Liver (tissue), 9 donors: ENCODE results near the gene GPHN. TPM values are rescaled to one million over a fixed set of nuclear protein-coding genes. Genes with fewer than 3 reads are reported as not detected.

Experiments used
- DNase-seq: peaks from one replicate; pipeline ENCODE4 v3.0.0-alpha.2; 2017; ENCODE audit warnings: low spot score
- H3K27ac ChIP-seq, 2 donors: one replicate each; pipeline ENCODE4 v1.7.0; 2013; ENCODE audit warnings: inconsistent platforms in 2 of 2, low read length in 2 of 2, control low read depth in 1 of 2, low read depth in 1 of 2, mild to moderate bottlenecking in 1 of 2
- H3K27me3 ChIP-seq, 4 donors: one replicate each; pipeline versions ENCODE4 v1.6.1 to v1.7.0; 2013; ENCODE audit warnings: low read length in 3 of 4, inconsistent platforms in 1 of 4, mild to moderate bottlenecking in 1 of 4, moderate library complexity in 1 of 4; ENCODE audit not compliant: control insufficient read depth in 4 of 4, insufficient read depth in 4 of 4
- H3K36me3 ChIP-seq, 4 donors: one replicate each; pipeline versions ENCODE4 v1.6.1 to v1.7.0; 2013; ENCODE audit warnings: low read length in 3 of 4, mild to moderate bottlenecking in 3 of 4, low read depth in 1 of 4, moderate library complexity in 1 of 4; ENCODE audit not compliant: control insufficient read depth in 4 of 4, insufficient read depth in 3 of 4
- H3K4me1 ChIP-seq, 4 donors: one replicate each; pipeline versions ENCODE4 v1.6.1 to v1.7.0; 2013; ENCODE audit warnings: low read length in 3 of 4, mild to moderate bottlenecking in 3 of 4, moderate library complexity in 1 of 4; ENCODE audit not compliant: control insufficient read depth in 4 of 4, insufficient read depth in 4 of 4
- H3K4me3 ChIP-seq, 3 donors: one replicate each; pipeline versions ENCODE4 v1.6.1 to v1.7.0; 2013; ENCODE audit warnings: low read length in 3 of 3, control low read depth in 1 of 3, low read depth in 1 of 3, mild to moderate bottlenecking in 1 of 3
- H3K9ac ChIP-seq, 2 donors: one replicate each; pipeline ENCODE4 v1.7.0; 2013; ENCODE audit warnings: low read length in 2 of 2, mild to moderate bottlenecking in 2 of 2, moderate library complexity in 2 of 2, control low read depth in 1 of 2, low read depth in 1 of 2
- H3K9me3 ChIP-seq, 4 donors: one replicate each; pipeline versions ENCODE4 v1.6.1 to v1.7.0; 2013; ENCODE audit warnings: low read length in 3 of 4; ENCODE audit not compliant: control insufficient read depth in 4 of 4
- ATF3 ChIP-seq: IDR thresholded peaks from 2 replicates; pipeline ENCODE4 v1.6.1; 2016; ENCODE audit warnings: antibody characterized with exemption
- EGR1 ChIP-seq, 2 donors: IDR thresholded peaks; 2 replicates each; pipeline ENCODE4 v1.6.1; 2016 to 2018; ENCODE audit warnings: antibody characterized with exemption in 2 of 2, low read depth in 2 of 2
- FOXA1 ChIP-seq: IDR thresholded peaks from 2 replicates; pipeline ENCODE4 v1.6.1; 2016; ENCODE audit warnings: antibody characterized with exemption
- FOXA2 ChIP-seq: IDR thresholded peaks from 2 replicates; pipeline ENCODE4 v1.6.1; 2016; ENCODE audit warnings: antibody characterized with exemption
- GABPA ChIP-seq, 2 donors: IDR thresholded peaks in 1 of 2; conservative IDR thresholded peaks in 1 of 2; 2 replicates each; pipeline ENCODE4 v1.6.1; 2016; ENCODE audit warnings: antibody characterized with exemption in 2 of 2, mild to moderate bottlenecking in 1 of 2, moderate library complexity in 1 of 2
- HNF4A ChIP-seq, 2 donors: conservative IDR thresholded peaks; 2 replicates each; pipeline ENCODE4 v1.6.1; 2016; ENCODE audit warnings: antibody characterized with exemption in 2 of 2, mild to moderate bottlenecking in 2 of 2
- HNF4G ChIP-seq: IDR thresholded peaks from 2 replicates; pipeline ENCODE4 v1.6.1; 2016; ENCODE audit warnings: antibody characterized with exemption
- JUND ChIP-seq, 2 donors: IDR thresholded peaks; 2 replicates each; pipeline ENCODE4 v1.6.1; 2016; ENCODE audit warnings: antibody characterized with exemption in 2 of 2
- NR2F2 ChIP-seq: IDR thresholded peaks from 2 replicates; pipeline ENCODE4 v1.6.1; 2016; ENCODE audit warnings: antibody characterized with exemption
- RAD21 ChIP-seq, 2 donors: IDR thresholded peaks; 2 replicates each; pipeline ENCODE4 v1.6.1; 2016; ENCODE audit warnings: antibody characterized with exemption in 2 of 2, mild to moderate bottlenecking in 2 of 2
- REST ChIP-seq: IDR thresholded peaks from 2 replicates; pipeline ENCODE4 v1.6.1; 2016; ENCODE audit warnings: antibody characterized with exemption, mild to moderate bottlenecking
- RXRA ChIP-seq, 2 donors: IDR thresholded peaks; 2 replicates each; pipeline ENCODE4 v1.6.1; 2017 to 2018; ENCODE audit warnings: antibody characterized with exemption in 2 of 2, mild to moderate bottlenecking in 1 of 2
- SP1 ChIP-seq: IDR thresholded peaks from 2 replicates; pipeline ENCODE4 v1.6.1; 2018; ENCODE audit warnings: antibody characterized with exemption, mild to moderate bottlenecking
- TAF1 ChIP-seq: conservative IDR thresholded peaks from 2 replicates; pipeline ENCODE4 v1.6.1; 2016; ENCODE audit warnings: antibody characterized with exemption, mild to moderate bottlenecking
- YY1 ChIP-seq: IDR thresholded peaks from 2 replicates; pipeline ENCODE4 v1.6.1; 2016; ENCODE audit warnings: antibody characterized with exemption, mild to moderate bottlenecking
- ZBTB33 ChIP-seq: IDR thresholded peaks from 2 replicates; pipeline ENCODE4 v1.6.1; 2016; ENCODE audit warnings: antibody characterized with exemption
- WGBS: extraction: QIAGEN DNeasy Blood & Tissue Kit; methylation state at CpG from one replicate; pipeline ENCODE4 v1.1.7; 2013; 5-methylcytosine and 5-hydroxymethylcytosine counted together
- polyA plus RNA-seq, 2 donors: library from polyadenylated mRNA; stranded (reverse) in 1 of 2; unstranded in 1 of 2; fragments of 200-250 nt in 1 of 2; fragments of >200 nt in 1 of 2; fragmentation: Nextera tagmentation in 1 of 2; extraction: Ambion mirVana in 1 of 2; gene quantifications; one replicate each; pipeline versions ENCODE4 v1.2.1 to v1.2.3, GENCODE V29; 2013 to 2015
- total RNA-seq, 2 donors: library from RNA; depleted of rRNA; stranded (reverse); fragments of >200 nt; gene quantifications; one replicate each; pipeline ENCODE4 v1.2.3, GENCODE V29; 2014
- TF ChIP-seq, protein P1 (sequence below): fragments of 150-350 bp; IDR thresholded peaks from 2 replicates; pipeline ENCODE4 v1.5.1; 2017; ENCODE audit warnings: improper control_type of control experiment, low read depth, low read length; ENCODE audit not compliant: missing input control
- donor health status: healthy.
- donor health status: healthy.
- donor health status: healthy.
- donor health status: healthy.
- donor health status: healthy.

GPHN gene
- total and polyA plus RNA-seq, 4 donors: 18.4 to 76.4 (median 47.4) TPM

DNA sequence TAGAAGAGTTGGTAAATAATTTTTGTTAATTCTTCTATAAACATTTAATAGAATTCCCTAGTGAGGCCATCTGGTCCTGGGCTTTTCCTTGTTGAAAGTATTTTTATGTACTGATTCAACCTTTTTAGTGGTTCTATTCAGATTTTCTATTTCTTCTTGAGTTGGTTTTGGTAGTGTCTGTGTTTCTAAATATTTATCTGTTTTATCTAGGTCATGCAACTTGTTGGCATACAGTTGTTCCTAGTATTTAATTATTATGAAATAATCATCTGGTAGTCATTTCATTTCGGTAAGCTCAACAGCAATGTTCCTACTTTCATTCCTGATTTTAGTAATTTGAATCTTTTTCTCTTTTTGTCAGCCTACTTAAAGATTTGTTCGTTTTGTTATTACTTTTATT lies 447.2 kb downstream of the GPHN start:
- no peak overlapping the region for H3K9ac ChIP-seq
- 67% methylated on average over 2 of the region's 2 CpGs for WGBS

DNA sequence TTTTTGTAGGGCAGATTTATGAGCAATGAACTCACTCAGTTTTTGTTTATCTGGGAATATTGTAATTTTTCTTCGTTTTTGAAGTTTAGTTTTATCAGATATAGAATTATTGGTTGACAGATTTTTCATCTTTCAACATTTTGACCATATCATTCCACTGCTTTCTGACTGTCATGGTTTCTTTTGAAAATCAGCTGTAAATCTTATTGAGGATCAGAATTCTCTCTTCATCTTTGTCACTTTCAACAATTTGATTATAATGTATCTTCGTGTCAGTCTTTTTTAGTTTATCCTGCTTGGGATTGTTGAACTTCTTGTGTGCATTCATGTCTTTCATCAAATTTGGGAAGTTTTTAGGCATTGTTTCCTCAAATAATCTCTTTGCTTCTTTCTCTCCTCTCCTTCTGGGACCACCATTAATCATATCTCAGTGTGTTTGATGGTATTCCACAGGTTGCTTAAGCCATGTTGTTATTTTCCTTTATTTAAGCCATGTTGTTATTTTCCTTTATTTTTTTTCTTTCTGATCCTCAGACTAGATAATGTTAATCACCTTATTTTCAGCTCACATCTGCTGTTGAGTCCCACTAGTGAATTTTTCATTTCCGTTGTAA lies 451.6 kb downstream of the GPHN start:
- no peak overlapping the region for H3K4me3 ChIP-seq
- WGBS: 95% methylated on average over 3 of the region's 3 CpGs
- no peak overlapping the region for H3K9ac ChIP-seq
- H3K27me3 ChIP-seq: no peaks in the 10 kb centered on the region
- H3K4me1 ChIP-seq: peaks cover 0 to 3% (median 0%) of the 10 kb centered on the region in 4 donors
- DNase-seq: no peak
- peaks cover 2 to 14% (median 9%) of the 10 kb centered on the region in 4 donors for H3K36me3 ChIP-seq
- no peak for TF ChIP-seq NR2F2
- no peak for TF ChIP-seq ZBTB33
- TF ChIP-seq RXRA (IDR thresholded peaks at IDR 0.05): no peak
- TF ChIP-seq, protein P1, sequence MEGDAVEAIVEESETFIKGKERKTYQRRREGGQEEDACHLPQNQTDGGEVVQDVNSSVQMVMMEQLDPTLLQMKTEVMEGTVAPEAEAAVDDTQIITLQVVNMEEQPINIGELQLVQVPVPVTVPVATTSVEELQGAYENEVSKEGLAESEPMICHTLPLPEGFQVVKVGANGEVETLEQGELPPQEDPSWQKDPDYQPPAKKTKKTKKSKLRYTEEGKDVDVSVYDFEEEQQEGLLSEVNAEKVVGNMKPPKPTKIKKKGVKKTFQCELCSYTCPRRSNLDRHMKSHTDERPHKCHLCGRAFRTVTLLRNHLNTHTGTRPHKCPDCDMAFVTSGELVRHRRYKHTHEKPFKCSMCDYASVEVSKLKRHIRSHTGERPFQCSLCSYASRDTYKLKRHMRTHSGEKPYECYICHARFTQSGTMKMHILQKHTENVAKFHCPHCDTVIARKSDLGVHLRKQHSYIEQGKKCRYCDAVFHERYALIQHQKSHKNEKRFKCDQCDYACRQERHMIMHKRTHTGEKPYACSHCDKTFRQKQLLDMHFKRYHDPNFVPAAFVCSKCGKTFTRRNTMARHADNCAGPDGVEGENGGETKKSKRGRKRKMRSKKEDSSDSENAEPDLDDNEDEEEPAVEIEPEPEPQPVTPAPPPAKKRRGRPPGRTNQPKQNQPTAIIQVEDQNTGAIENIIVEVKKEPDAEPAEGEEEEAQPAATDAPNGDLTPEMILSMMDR: no peak
- no peak for TF ChIP-seq EGR1 (IDR thresholded peaks at IDR 0.05; ENCODE audit: low read depth in 2 of 2)
- TF ChIP-seq JUND (IDR thresholded peaks at IDR 0.05): no peak
- no peak for TF ChIP-seq SP1
- TF ChIP-seq YY1: no peak
- no peak for TF ChIP-seq GABPA (IDR thresholded peaks at IDR 0.05 in 1 of 2, conservative IDR thresholded peaks at IDR 0.05 in 1 of 2)
- no peak for TF ChIP-seq ATF3
- TF ChIP-seq REST: no peak
- TF ChIP-seq HNF4G: no peak
- no peak for TF ChIP-seq HNF4A (conservative IDR thresholded peaks at IDR 0.05)
- TF ChIP-seq FOXA1: no peak
- no peak for TF ChIP-seq RAD21 (IDR thresholded peaks at IDR 0.05)
- no peak overlapping the region for H3K27ac ChIP-seq
- H3K9me3 ChIP-seq: peaks cover 0 to 19% (median 4%) of the 10 kb centered on the region in 4 donors

More for the DNA sequence above, 447.2 kb downstream of the GPHN start:
- DNase-seq: no peak
- Histone ChIP-seq H3K4me1 (peaks cover 0 to 4% (median 0%) of the 10 kb centered on the region in 4 donors), H3K27ac (no peak overlapping the region), H3K9me3 (peaks cover 0 to 19% (median 4%) of the 10 kb centered on the region in 4 donors), H3K27me3 (no peaks in the 10 kb centered on the region), H3K4me3 (no peak overlapping the region), H3K36me3 (peaks cover 2 to 16% (median 7%) of the 10 kb centered on the region in 4 donors)
- no peak for TF ChIP-seq FOXA1
- no peak for TF ChIP-seq ATF3
- no peak for TF ChIP-seq RAD21 (IDR thresholded peaks at IDR 0.05)
- no peak for TF ChIP-seq HNF4G
- no peak for TF ChIP-seq FOXA2
- TF ChIP-seq SP1: no peak
- TF ChIP-seq TAF1: no peak
- TF ChIP-seq RXRA (IDR thresholded peaks at IDR 0.05): no peak
- no peak for TF ChIP-seq EGR1 (IDR thresholded peaks at IDR 0.05; ENCODE audit: low read depth in 2 of 2)
- TF ChIP-seq GABPA (IDR thresholded peaks at IDR 0.05 in 1 of 2, conservative IDR thresholded peaks at IDR 0.05 in 1 of 2): no peak
